NCI-H69 (cell line): Measurements from ENCODE around the gene BTG1.
A peak's percentile ranks its signal among the peaks of the same experiment; 100 is the strongest.
"Not testable (repeated sequence)": the region's sequence is repeated elsewhere in the genome, so short reads cannot be mapped to it uniquely, and the experiment has no call there.

Experiments
- DNase-seq: peaks from one replicate; lab custom pipeline; 2025; lab: John Stamatoyannopoulos, UW

Gene BTG1

GRCh38 chr12:92149563-92149962 is 3.9 kb upstream of the BTG1 start:
- DNase-seq: no peak

- no peak for DNase-seq
Measured at GRCh38 chr12:92147491-92147890, 1.8 kb upstream of the BTG1 start.

- peak; percentile 53 for DNase-seq
Measured at GRCh38 chr12:92146497-92147224, 1.0 kb upstream of the BTG1 start.

- no peak for DNase-seq
Measured at GRCh38 chr12:92145481-92145730, 240 bp downstream of the BTG1 start.

GRCh38 chr12:92144631-92145480 is 790 bp downstream of the BTG1 start:
- peak; percentile 98 for DNase-seq

GRCh38 chr12:92143686-92144630 is 1.7 kb downstream of the BTG1 start:
- peak; percentile 94 for DNase-seq

- peak; percentile 23 for DNase-seq
Measured at GRCh38 chr12:92143258-92143657, 2.4 kb downstream of the BTG1 start.

GRCh38 chr12:92142251-92142926 is 3.3 kb downstream of the BTG1 start:
- peak; percentile 29 for DNase-seq

- DNase-seq: peak; percentile 61
Measured at GRCh38 chr12:92141591-92142121, 4.0 kb downstream of the BTG1 start.

- peak; percentile 35 for DNase-seq
Measured at GRCh38 chr12:92140896-92141536, 4.6 kb downstream of the BTG1 start.

- DNase-seq: no peak
Measured at GRCh38 chr12:92140156-92140555, 5.5 kb downstream of the BTG1 start.

- DNase-seq: peak; percentile 64
Measured at GRCh38 chr12:92139634-92140150, 6.0 kb downstream of the BTG1 start.

- DNase-seq: no peak
Measured at GRCh38 chr12:92138626-92139025, 7.0 kb downstream of the BTG1 start.

GRCh38 chr12:92138144-92138543 is 7.5 kb downstream of the BTG1 start:
- no peak for DNase-seq

GRCh38 chr12:92136965-92137721 is 8.5 kb downstream of the BTG1 start:
- DNase-seq: peak; percentile 25

- DNase-seq: no peak
Measured at GRCh38 chr12:92136026-92136730, 9.5 kb downstream of the BTG1 start.

GRCh38 chr12:92135541-92135940 is 10.1 kb downstream of the BTG1 start:
- not testable (repeated sequence) for DNase-seq

- peak; percentile 10 for DNase-seq
Measured at GRCh38 chr12:92134638-92135274, 10.9 kb downstream of the BTG1 start.
